ENCODE measurements around the gene YTHDC1. TPM values are rescaled to one million over a fixed set of nuclear protein-coding genes. Genes with fewer than 3 reads are reported as not detected.
"Not testable (repeated sequence)": the region's sequence is repeated elsewhere in the genome, so short reads cannot be mapped to it uniquely, and the experiment has no call there.

Gene YTHDC1
- total RNA-seq, 1 donor from 2014 or later = 110 TPM

DNA sequence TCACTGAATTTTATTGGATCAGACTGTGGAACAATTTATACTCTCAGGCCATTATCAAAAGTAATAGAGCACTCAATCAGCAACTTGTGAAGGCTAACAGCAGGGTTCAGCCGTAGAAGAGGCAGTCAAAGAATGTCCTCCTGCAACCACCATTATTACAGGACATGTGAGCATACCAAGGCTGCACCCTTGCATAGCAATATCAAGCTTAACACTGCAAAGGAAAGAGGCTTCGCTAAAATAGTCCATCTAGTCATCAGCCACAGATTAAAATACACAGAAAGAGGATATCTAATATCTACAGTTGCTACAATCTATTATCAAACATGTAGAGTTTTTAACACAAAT lies 61.5 kb downstream of the YTHDC1 start:
- Mint-ChIP-seq H3K9me3 (ENCODE audit: unreplicated experiment) (no peaks in the 10 kb centered on the region), H3K27me3 (ENCODE audit: unreplicated experiment) (no peaks in the 10 kb centered on the region), H3K4me3 (ENCODE audit: unreplicated experiment) (no peak overlapping the region), H3K27ac (ENCODE audit: unreplicated experiment) (no peak overlapping the region), H3K4me1 (ENCODE audit: unreplicated experiment) (no peaks in the 10 kb centered on the region), H3K36me3 (ENCODE audit: low read depth, unreplicated experiment) (no peaks in the 10 kb centered on the region)
- DNase-seq (ENCODE audit: low spot score) = no peak
- TF ChIP-seq, protein P1, sequence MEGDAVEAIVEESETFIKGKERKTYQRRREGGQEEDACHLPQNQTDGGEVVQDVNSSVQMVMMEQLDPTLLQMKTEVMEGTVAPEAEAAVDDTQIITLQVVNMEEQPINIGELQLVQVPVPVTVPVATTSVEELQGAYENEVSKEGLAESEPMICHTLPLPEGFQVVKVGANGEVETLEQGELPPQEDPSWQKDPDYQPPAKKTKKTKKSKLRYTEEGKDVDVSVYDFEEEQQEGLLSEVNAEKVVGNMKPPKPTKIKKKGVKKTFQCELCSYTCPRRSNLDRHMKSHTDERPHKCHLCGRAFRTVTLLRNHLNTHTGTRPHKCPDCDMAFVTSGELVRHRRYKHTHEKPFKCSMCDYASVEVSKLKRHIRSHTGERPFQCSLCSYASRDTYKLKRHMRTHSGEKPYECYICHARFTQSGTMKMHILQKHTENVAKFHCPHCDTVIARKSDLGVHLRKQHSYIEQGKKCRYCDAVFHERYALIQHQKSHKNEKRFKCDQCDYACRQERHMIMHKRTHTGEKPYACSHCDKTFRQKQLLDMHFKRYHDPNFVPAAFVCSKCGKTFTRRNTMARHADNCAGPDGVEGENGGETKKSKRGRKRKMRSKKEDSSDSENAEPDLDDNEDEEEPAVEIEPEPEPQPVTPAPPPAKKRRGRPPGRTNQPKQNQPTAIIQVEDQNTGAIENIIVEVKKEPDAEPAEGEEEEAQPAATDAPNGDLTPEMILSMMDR (IDR thresholded peaks at IDR 0.05; ENCODE audit: unreplicated experiment) = no peak

DNA sequence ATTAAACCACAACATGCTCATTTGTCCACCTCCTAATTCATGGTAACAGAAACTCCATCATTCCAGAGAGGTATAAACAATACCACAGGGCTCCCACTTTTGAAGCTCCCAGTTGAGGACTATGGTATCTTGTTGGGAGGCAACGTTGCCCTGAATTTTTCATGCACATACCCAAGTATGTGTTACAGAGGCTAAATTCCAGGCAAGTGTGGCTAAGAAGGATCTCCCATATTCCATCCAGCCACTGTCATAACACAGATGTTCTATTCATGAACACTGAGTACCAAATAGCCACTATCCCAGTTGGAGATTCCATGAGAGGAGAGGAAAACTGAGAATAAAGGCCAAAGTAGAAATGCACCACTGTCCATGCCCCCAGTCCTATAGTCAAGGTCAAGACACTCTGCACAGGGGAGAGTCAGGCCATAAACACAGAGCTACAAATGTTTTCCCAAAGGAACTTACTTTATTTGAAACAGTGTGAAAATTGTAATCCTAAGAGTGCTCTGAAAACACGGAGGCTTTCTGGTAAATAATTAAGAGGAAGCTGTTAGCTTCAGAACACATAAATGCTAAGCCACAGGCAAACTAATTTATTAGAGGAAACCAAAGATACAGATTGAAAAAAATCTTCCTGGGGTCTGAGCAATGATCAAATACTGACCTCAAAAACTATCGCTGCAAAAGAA lies 62.0 kb downstream of the YTHDC1 start:
- H3K27ac Mint-ChIP-seq (ENCODE audit: unreplicated experiment) = no peak overlapping the region
- no peak overlapping the region for H3K4me3 Mint-ChIP-seq (ENCODE audit: unreplicated experiment)
- no peak for DNase-seq (ENCODE audit: low spot score)
- no peaks in the 10 kb centered on the region for H3K36me3 Mint-ChIP-seq (ENCODE audit: low read depth, unreplicated experiment)
- no peaks in the 10 kb centered on the region for H3K9me3 Mint-ChIP-seq (ENCODE audit: unreplicated experiment)
- no peaks in the 10 kb centered on the region for H3K4me1 Mint-ChIP-seq (ENCODE audit: unreplicated experiment)
- TF ChIP-seq, protein P1 (IDR thresholded peaks at IDR 0.05; ENCODE audit: unreplicated experiment) = no peak
- H3K27me3 Mint-ChIP-seq (ENCODE audit: unreplicated experiment) = no peaks in the 10 kb centered on the region

DNA sequence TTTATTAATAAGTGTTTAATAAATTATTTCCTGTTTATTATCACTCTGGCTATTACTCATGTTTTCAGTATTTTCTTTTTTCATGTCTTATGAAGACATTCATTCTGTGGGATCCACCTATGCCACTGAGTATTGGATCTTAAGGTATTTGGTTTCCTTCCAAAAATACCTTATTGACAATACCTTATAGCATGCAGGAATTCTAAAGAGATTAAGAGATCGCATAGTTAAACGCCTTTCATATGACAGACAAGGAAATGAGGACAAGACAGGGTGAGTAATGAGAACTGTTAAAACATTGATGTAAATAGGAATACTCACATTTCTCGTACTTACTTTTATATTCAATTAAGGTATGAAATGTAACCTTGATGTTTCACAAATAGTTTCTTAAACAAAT lies 66.2 kb downstream of the YTHDC1 start:
- H3K9me3 Mint-ChIP-seq (ENCODE audit: unreplicated experiment) = no peaks in the 10 kb centered on the region
- no peak overlapping the region for H3K27ac Mint-ChIP-seq (ENCODE audit: unreplicated experiment)
- H3K27me3 Mint-ChIP-seq (ENCODE audit: unreplicated experiment) = peaks cover 2% of the 10 kb centered on the region
- H3K36me3 Mint-ChIP-seq (ENCODE audit: low read depth, unreplicated experiment) = no peaks in the 10 kb centered on the region
- TF ChIP-seq, protein P1 (IDR thresholded peaks at IDR 0.05; ENCODE audit: unreplicated experiment) = no peak
- H3K4me1 Mint-ChIP-seq (ENCODE audit: unreplicated experiment) = no peaks in the 10 kb centered on the region
- H3K4me3 Mint-ChIP-seq (ENCODE audit: unreplicated experiment) = no peak overlapping the region
- DNase-seq (ENCODE audit: low spot score) = no peak

DNA sequence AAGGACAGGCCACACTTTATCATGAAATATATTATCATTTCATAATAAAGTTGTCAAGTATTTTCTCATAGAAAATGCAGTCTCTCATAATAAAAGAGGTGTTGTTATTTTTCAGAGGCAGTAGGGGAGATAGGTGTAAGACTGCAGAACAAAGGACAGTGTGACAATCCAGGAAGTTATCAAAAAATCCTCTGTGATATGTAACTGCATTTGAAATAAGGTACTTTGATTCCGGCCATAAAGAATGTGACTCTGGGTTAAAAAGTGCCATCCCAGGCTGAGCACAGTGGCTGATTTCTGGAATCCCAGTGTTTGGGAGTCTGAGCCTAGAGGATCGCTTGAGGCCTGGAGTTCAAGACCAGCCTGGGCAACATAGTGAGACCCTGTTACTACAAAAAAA lies 66.8 kb downstream of the YTHDC1 start:
- TF ChIP-seq, protein P1 (IDR thresholded peaks at IDR 0.05; ENCODE audit: unreplicated experiment) = no peak
- Mint-ChIP-seq H3K27me3 (ENCODE audit: unreplicated experiment) (peaks cover 2% of the 10 kb centered on the region), H3K36me3 (ENCODE audit: low read depth, unreplicated experiment) (no peaks in the 10 kb centered on the region), H3K27ac (ENCODE audit: unreplicated experiment) (no peak overlapping the region), H3K9me3 (ENCODE audit: unreplicated experiment) (no peaks in the 10 kb centered on the region), H3K4me3 (ENCODE audit: unreplicated experiment) (no peak overlapping the region), H3K4me1 (ENCODE audit: unreplicated experiment) (no peaks in the 10 kb centered on the region)
- no peak for DNase-seq (ENCODE audit: low spot score)

DNA sequence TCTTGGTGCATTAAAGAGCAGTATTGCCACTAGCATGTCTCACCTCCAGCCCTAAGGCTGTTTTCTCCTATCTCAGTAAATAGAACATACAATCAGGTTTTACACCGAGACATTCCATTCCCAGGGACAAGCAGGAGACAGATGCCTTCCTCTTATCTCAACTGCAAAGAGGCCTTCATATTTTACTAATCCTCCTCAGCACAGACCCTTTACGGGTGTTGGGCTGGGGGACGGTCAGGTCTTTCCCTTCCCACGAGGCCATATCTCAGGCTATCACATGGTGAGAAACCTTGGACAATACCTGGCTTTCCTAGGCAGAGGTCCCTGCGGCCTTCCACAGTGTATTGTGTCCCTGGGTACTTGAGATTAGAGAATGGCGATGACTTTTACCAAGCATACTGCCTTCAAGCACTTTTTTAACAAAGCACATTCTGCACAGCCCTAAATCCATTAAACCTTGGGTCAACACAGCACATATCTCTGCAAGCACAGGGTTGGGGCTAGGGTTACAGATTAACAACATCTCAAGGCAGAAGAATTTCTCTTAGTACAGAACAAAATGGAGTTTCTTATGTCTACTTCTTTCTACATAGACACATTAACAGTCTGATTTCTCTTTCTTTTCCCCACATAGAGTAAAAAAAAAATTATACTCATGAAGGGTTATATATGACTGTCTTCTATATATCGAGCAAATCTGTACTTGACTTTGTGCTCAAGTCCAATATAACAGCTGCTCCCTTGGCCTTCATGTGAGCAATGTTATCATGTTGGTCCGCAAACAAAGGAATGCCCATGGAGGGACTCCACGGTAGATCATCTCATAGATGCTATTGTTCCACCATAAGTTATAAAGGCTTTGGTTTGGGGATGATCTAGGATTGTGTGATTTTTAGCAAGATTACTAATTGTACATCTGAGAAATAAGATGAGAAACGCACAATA lies 67.8 kb downstream of the YTHDC1 start:
- not testable (repeated sequence) for DNase-seq (ENCODE audit: low spot score); H3K4me3 Mint-ChIP-seq (ENCODE audit: unreplicated experiment); H3K27me3 Mint-ChIP-seq (ENCODE audit: unreplicated experiment); H3K4me1 Mint-ChIP-seq (ENCODE audit: unreplicated experiment); H3K27ac Mint-ChIP-seq (ENCODE audit: unreplicated experiment); H3K36me3 Mint-ChIP-seq (ENCODE audit: low read depth, unreplicated experiment); H3K9me3 Mint-ChIP-seq (ENCODE audit: unreplicated experiment)

Measured in endothelial cell (in vitro differentiated cells).